ENCODE results near the gene CTIF. TPM values are rescaled to one million over a fixed set of nuclear protein-coding genes. Genes with fewer than 3 reads are reported as not detected.

Gene CTIF
- total RNA-seq, 1 experiment from 2014 or later = 95.8 TPM

DNA sequence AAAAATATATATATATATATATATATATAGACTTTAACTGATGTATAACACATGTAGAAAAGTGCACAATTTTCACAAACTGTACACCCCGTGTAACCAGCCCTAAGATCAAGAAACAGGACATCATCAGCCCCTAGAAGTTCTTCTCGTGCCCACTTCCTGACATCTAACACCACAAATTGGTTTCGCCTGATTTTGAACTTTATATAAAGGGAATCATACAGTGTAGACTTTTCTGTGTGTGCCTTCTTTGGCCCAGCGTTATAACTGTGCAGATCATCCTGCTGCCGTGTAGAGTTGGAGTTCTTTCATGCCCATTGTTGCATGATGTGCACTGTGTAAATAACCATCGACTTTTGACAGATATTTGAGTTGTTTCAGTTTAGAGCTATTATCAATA lies 370.9 kb downstream of the CTIF start:
- ChIA-PET POLR2A (interaction anchor here (0.7 kb wide), 1 partner anchor 85 kb away, joined by 3 read pairs; no protein-coding TSS in a partner anchor), CTCF (interaction anchor here (0.7 kb wide), 1 partner anchor 269 kb away, joined by 3 read pairs; no protein-coding TSS in a partner anchor)
- H3K27me3 Mint-ChIP-seq (ENCODE audit: insufficient read depth, unreplicated experiment) = no peaks in the 10 kb centered on the region
- TF ChIP-seq, protein P1, sequence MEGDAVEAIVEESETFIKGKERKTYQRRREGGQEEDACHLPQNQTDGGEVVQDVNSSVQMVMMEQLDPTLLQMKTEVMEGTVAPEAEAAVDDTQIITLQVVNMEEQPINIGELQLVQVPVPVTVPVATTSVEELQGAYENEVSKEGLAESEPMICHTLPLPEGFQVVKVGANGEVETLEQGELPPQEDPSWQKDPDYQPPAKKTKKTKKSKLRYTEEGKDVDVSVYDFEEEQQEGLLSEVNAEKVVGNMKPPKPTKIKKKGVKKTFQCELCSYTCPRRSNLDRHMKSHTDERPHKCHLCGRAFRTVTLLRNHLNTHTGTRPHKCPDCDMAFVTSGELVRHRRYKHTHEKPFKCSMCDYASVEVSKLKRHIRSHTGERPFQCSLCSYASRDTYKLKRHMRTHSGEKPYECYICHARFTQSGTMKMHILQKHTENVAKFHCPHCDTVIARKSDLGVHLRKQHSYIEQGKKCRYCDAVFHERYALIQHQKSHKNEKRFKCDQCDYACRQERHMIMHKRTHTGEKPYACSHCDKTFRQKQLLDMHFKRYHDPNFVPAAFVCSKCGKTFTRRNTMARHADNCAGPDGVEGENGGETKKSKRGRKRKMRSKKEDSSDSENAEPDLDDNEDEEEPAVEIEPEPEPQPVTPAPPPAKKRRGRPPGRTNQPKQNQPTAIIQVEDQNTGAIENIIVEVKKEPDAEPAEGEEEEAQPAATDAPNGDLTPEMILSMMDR (IDR thresholded peaks at IDR 0.05; ENCODE audit: unreplicated experiment) = no peak
- no peak overlapping the region for H3K4me3 Mint-ChIP-seq (ENCODE audit: unreplicated experiment)
- intact Hi-C loops (cut with micrococcal nuclease) = no loop called here
- H3K9me3 Mint-ChIP-seq (ENCODE audit: unreplicated experiment) = peaks cover 10% of the 10 kb centered on the region
- DNase-seq (ENCODE audit: unreplicated experiment) = no peak
- no peak overlapping the region for H3K27ac Mint-ChIP-seq (ENCODE audit: low read depth, unreplicated experiment)
- BruUV-seq (replicated peaks) = no TSS peak
- no peaks in the 10 kb centered on the region for H3K4me1 Mint-ChIP-seq (ENCODE audit: insufficient read depth, unreplicated experiment)
- H3K36me3 Mint-ChIP-seq (ENCODE audit: insufficient read depth, unreplicated experiment) = no peaks in the 10 kb centered on the region

DNA sequence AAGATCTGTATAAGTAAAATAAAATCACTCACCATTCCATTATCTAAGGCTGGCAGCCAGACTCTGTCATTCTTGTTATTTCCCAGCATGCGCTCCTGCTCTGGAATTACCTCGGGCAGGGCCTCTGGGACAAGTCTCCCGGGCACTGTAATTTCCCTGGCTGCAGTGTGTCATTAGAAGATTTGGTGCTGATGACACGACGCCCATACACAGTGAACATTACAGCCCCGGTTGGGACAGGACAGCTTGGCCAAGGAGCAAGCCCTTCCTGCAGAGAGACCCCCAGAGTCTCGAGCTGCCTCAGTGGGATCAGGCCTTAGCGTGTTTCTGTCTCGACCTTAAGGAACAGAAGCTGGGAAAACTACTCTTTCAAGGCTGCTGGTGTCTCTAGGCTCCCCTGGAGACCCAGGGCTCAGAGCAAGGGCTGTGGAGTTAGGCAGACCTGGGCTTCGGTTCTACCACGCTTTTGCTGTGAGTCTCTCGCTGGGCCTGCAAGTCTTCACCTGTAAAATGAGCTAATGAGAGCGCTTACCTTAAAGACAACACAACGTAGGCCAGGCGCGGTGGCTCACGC lies 372.2 kb downstream of the CTIF start:
- Mint-ChIP-seq H3K4me1 (ENCODE audit: insufficient read depth, unreplicated experiment) (no peaks in the 10 kb centered on the region), H3K9me3 (ENCODE audit: unreplicated experiment) (no peaks in the 10 kb centered on the region), H3K4me3 (ENCODE audit: unreplicated experiment) (no peak overlapping the region), H3K27me3 (ENCODE audit: insufficient read depth, unreplicated experiment) (no peaks in the 10 kb centered on the region), H3K27ac (ENCODE audit: low read depth, unreplicated experiment) (no peak overlapping the region), H3K36me3 (ENCODE audit: insufficient read depth, unreplicated experiment) (no peaks in the 10 kb centered on the region)
- DNase-seq (ENCODE audit: unreplicated experiment) = no peak
- intact Hi-C loops (cut with micrococcal nuclease) = no loop called here
- ChIA-PET POLR2A (no interaction called here), CTCF (interaction anchor here (0.6 kb wide), 1 partner anchor 9 kb away, joined by 3 read pairs; no protein-coding TSS in a partner anchor)
- TF ChIP-seq, protein P1 (IDR thresholded peaks at IDR 0.05; ENCODE audit: unreplicated experiment) = no peak
- BruUV-seq (replicated peaks) = no TSS peak

Small RNA genes lying within 50 kb of the gene (microRNA-seq; reads per million reads assigned to microRNA genes)
- gene MIR4743 = 0.53 reads per million

Other genes starting within 250 kb of the CTIF start
- 0.42 and 0.69 TPM in 2 replicates for gene ZBTB7C, start 129.6 kb upstream of the CTIF start, total RNA-seq (2022)

Measured in MCF 10A (cell line).